Nephron (organoid): ENCODE measurements around the gene JMJD8.

Source experiments
- H3K27ac Mint-ChIP-seq, 3 experiments: 2 replicates each; pipeline ENCODE4 v1.8.0; 2020; ENCODE audit warnings: mixed read lengths in 3 of 3, mild to moderate bottlenecking in 2 of 3, moderate library complexity in 1 of 3
- H3K27me3 Mint-ChIP-seq: 2 replicates; pipeline ENCODE4 v1.8.0; 2021; ENCODE audit warnings: low read depth, mild to moderate bottlenecking, moderate library complexity, mixed read lengths
- H3K36me3 Mint-ChIP-seq: 2 replicates; pipeline ENCODE4 v1.8.0; 2020; ENCODE audit warnings: low read depth, mixed read lengths
- H3K4me1 Mint-ChIP-seq: 2 replicates; pipeline ENCODE4 v1.8.0; 2020; ENCODE audit warnings: mixed read lengths
- H3K4me3 Mint-ChIP-seq, 3 experiments: 2 replicates each; pipeline ENCODE4 v1.8.0; 2020; ENCODE audit warnings: mild to moderate bottlenecking in 3 of 3, mixed read lengths in 3 of 3, moderate library complexity in 2 of 3
- H3K9me3 Mint-ChIP-seq: 2 replicates; pipeline ENCODE4 v1.8.0; 2020; ENCODE audit warnings: mixed read lengths
- TF ChIP-seq, protein P1 (sequence below), 3 experiments: fragments of 200-600 bp; sonication (generic); IDR thresholded peaks; one replicate each; pipeline ENCODE4 v1.5.0; 2021; ENCODE audit warnings: antibody characterized with exemption in 3 of 3; ENCODE audit not compliant: unreplicated experiment in 3 of 3

JMJD8 gene

DNA sequence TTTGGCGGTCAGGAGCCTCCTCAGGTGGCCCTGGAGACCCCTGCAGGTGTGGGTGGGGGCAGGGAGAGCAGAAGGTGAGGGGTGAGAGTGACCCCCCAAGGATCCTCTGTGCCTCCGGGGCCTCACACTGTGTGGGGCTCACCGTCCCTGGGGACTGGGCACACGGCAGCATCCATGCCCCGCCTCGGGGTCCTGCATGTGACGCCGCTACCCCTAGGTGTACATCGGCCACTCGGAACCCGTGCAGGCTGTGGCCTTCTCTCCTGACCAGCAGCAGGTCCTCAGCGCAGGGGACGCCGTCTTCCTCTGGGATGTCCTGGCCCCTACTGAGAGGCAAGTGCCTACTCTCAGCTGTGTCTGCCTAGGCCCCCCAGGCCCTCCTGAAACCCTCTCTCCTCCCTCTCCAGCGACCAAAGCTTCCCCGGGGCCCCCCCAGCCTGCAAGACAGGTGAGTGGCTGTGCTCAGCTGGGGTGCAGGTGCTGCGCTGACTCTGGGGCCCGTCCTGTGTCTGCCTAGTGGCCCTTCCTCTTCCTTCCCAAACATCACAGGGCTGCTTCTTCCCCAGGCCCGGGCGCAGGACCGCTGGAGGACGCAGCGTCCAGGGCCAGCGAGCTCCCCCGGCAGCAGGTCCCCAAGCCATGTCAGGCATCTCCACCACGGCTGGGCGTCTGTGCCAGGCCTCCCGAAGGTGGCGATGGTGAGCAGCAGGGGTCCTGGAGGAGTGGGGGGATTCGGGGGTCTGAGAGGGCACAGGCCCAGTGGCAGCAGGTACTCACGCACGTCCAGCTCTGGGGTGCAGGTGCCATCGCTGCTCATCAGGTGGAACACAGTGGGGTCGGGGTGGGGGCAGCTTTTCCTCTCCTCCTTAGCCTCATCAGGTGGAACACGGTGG lies 25.2 kb downstream of the JMJD8 start:
- H3K4me1 Mint-ChIP-seq = no peaks in the 10 kb centered on the region
- H3K4me3 Mint-ChIP-seq = no peak overlapping the region
- no peak overlapping the region for H3K27ac Mint-ChIP-seq
- H3K36me3 Mint-ChIP-seq = no peaks in the 10 kb centered on the region
- no peaks in the 10 kb centered on the region for H3K9me3 Mint-ChIP-seq
- H3K27me3 Mint-ChIP-seq = no peaks in the 10 kb centered on the region
- TF ChIP-seq, protein P1, sequence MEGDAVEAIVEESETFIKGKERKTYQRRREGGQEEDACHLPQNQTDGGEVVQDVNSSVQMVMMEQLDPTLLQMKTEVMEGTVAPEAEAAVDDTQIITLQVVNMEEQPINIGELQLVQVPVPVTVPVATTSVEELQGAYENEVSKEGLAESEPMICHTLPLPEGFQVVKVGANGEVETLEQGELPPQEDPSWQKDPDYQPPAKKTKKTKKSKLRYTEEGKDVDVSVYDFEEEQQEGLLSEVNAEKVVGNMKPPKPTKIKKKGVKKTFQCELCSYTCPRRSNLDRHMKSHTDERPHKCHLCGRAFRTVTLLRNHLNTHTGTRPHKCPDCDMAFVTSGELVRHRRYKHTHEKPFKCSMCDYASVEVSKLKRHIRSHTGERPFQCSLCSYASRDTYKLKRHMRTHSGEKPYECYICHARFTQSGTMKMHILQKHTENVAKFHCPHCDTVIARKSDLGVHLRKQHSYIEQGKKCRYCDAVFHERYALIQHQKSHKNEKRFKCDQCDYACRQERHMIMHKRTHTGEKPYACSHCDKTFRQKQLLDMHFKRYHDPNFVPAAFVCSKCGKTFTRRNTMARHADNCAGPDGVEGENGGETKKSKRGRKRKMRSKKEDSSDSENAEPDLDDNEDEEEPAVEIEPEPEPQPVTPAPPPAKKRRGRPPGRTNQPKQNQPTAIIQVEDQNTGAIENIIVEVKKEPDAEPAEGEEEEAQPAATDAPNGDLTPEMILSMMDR (IDR thresholded peaks at IDR 0.05; ENCODE audit: unreplicated experiment in 3 of 3) = no peak

DNA sequence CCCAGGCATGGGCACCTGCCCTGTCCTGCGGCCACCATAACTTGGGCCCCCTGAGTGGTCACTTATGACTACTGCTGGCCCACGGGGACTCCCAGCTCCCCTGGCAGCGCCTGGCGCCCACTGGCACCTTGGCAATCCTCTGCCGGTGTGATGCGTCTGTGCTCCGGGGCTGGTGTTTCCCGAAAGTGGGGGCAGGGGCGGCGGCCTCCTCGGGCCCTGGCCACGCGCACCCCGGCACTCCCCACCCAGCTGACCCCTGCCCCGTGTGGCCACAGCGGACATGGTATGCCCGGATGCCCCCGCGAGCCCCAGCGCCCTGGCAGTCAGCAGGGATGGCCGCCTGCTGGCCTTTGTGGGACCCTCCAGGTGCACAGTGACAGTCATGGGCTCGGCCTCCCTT lies 26.6 kb downstream of the JMJD8 start:
- no peak overlapping the region for H3K27ac Mint-ChIP-seq
- TF ChIP-seq, protein P1 (IDR thresholded peaks at IDR 0.05; ENCODE audit: unreplicated experiment in 3 of 3) = no peak
- no peaks in the 10 kb centered on the region for H3K4me1 Mint-ChIP-seq
- no peak overlapping the region for H3K4me3 Mint-ChIP-seq
- no peaks in the 10 kb centered on the region for H3K27me3 Mint-ChIP-seq
- no peaks in the 10 kb centered on the region for H3K9me3 Mint-ChIP-seq
- no peaks in the 10 kb centered on the region for H3K36me3 Mint-ChIP-seq

DNA sequence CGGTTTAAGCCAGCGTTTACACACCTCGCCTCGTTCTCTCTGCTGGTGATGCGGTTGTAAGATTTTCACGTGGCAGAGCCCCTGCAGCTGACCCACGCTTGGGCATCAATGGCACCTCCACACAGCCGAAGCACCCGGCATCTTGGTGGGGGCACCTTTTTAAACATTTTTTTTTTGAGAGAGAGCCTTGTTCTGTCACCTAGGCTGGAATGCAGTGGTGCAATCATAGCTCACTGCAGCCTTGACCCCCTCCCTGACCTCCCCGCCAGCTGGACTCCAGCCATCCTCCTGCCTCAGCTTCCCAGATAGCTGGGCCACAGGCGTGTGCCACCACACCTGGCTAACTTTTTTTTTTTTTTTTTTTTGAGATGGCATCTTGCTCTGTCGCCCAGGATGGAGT lies 30.1 kb downstream of the JMJD8 start:
- Mint-ChIP-seq H3K9me3 (no peaks in the 10 kb centered on the region), H3K4me3 (peak overlapping the region in 2 of 3 experiments; percentile 37 to 48), H3K36me3 (no peaks in the 10 kb centered on the region), H3K27ac (no peak overlapping the region), H3K27me3 (no peaks in the 10 kb centered on the region), H3K4me1 (no peaks in the 10 kb centered on the region)
- TF ChIP-seq, protein P1 (IDR thresholded peaks at IDR 0.05; ENCODE audit: unreplicated experiment in 3 of 3) = no peak

DNA sequence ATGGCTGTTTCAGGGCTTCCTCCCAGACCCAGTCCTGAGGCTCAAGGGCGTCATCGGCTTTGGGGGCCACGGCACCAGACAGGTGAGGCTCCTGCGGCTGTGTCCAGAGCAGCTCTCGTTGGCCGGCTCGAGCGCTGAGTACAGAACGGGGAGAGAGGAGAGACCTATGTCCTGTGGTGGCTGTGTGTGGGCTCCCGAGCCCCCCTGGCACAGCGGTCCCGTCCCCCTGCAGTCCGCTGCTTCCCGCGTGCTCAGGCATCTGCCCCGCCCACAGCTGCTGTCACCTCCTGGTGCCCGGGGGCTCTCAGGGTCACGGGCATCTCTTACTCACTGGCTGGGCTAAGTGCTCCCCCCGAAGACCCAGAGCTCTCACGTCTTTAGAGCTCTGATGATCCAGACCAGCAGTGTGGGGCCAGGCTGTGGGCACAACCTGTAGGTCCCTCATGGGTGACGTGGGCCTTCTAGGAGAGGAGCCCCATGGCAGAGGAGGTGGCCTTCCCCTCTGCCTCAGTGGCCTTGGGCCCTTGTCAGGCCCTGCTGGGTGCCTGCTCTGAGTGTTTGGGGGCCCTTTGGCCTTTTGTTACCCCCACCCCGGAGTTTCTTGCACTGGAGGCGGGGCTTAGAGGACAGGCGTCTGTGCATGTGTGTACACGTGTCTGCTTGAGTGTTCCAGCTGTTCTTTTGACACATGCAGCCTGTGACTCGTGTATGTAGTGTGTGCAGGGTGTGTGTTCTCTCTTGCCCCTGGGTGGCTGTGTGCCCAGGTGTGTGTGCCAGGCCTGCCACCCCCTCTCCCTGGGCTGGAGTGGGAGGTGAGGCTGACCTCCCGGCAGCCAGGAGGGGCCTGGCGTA lies 31.5 kb downstream of the JMJD8 start:
- no peaks in the 10 kb centered on the region for H3K4me1 Mint-ChIP-seq
- H3K4me3 Mint-ChIP-seq = peak overlapping the region; percentile 53 to 74 (median 64)
- H3K9me3 Mint-ChIP-seq = no peaks in the 10 kb centered on the region
- TF ChIP-seq, protein P1 (IDR thresholded peaks at IDR 0.05; ENCODE audit: unreplicated experiment in 3 of 3) = no peak
- H3K27me3 Mint-ChIP-seq = no peaks in the 10 kb centered on the region
- no peak overlapping the region for H3K27ac Mint-ChIP-seq
- no peaks in the 10 kb centered on the region for H3K36me3 Mint-ChIP-seq

DNA sequence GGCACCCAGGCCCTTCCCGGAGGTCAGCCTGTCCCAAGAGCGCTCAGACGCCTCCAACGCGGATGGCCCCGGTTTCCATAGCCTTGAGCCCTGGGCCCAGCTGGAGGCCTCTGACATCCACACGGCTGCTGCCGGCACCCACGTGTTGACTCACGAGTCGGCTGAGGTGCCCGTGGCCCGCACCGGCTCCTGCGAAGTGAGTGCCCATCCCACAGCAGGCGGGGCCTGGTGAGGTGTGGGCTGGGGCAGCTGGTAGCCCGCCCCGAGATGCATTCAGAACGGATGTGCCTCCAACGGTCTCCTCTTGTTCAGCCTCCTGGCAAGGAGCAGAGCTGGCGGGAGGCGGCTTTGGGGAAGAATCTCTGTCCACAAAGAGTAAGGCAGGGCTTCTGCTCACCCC lies 32.3 kb downstream of the JMJD8 start:
- TF ChIP-seq, protein P1 (IDR thresholded peaks at IDR 0.05; ENCODE audit: unreplicated experiment in 3 of 3) = no peak
- no peaks in the 10 kb centered on the region for H3K27me3 Mint-ChIP-seq
- no peaks in the 10 kb centered on the region for H3K36me3 Mint-ChIP-seq
- H3K27ac Mint-ChIP-seq = no peak overlapping the region
- H3K9me3 Mint-ChIP-seq = no peaks in the 10 kb centered on the region
- H3K4me1 Mint-ChIP-seq = no peaks in the 10 kb centered on the region
- peak overlapping the region; percentile 16 to 61 (median 20) for H3K4me3 Mint-ChIP-seq
